NCI-H2227 (cell line): ENCODE data around the gene SMIM35.
A peak's percentile ranks its signal among the peaks of the same experiment; 100 is the strongest.

Experiments used
- DNase-seq: peaks from one replicate; lab custom pipeline; 2025; ENCODE audit not compliant: unreplicated experiment; lab: John Stamatoyannopoulos, UW

SMIM35 gene

GRCh38 chr11:118086913-118087768, at the start of gene SMIM35:
TSS of gene SMIM35 (minus strand) at chr11:118086963. CDS start at chr11:118086757, 206 bp downstream.
- DNase-seq, result peak; percentile 27

GRCh38 chr11:118136341-118136740, 49.6 kb upstream of the SMIM35 start:
- DNase-seq, result no peak

- DNase-seq, result no peak
Observed at GRCh38 chr11:118135796-118136165, 49.0 kb upstream of the SMIM35 start.

DNA sequence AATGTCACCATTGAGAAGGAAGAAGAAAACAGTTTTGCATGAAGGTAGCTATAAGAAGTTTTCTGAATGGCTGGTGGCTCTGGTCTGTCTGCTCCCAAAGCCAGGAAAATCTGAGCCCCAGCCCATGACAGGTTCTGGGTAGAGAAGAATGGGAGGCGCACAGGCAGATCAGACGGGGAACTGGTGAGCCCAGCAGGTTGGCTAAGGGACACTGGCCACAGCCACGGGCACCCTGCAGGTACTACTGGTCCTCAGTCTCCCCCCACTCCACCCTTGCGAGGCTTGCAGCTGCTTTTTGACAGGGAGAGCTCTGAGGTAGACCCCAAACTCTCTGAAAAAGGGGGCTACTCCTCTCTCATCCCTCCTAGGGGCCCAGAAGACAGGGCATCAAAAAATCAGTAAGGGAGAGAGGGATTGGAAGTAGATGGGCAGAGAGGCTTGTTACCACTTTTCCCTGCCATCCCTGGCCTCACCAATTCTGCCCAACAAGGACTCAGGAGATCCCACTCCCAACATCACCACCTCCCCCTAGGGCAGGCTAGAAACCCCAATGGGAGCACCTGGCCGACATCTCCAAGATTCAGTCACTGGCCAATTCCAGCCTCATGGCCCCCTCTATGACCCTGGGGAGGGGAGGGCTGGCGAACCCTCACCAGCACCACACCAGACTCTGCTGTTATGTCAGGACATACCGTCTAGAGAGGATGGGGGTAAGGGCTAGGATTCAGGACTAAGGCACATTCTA, 48.5 kb upstream of the SMIM35 start:
- DNase-seq, result no peak

GRCh38 chr11:118133816-118134215, 47.1 kb upstream of the SMIM35 start:
- no peak for DNase-seq

DNA sequence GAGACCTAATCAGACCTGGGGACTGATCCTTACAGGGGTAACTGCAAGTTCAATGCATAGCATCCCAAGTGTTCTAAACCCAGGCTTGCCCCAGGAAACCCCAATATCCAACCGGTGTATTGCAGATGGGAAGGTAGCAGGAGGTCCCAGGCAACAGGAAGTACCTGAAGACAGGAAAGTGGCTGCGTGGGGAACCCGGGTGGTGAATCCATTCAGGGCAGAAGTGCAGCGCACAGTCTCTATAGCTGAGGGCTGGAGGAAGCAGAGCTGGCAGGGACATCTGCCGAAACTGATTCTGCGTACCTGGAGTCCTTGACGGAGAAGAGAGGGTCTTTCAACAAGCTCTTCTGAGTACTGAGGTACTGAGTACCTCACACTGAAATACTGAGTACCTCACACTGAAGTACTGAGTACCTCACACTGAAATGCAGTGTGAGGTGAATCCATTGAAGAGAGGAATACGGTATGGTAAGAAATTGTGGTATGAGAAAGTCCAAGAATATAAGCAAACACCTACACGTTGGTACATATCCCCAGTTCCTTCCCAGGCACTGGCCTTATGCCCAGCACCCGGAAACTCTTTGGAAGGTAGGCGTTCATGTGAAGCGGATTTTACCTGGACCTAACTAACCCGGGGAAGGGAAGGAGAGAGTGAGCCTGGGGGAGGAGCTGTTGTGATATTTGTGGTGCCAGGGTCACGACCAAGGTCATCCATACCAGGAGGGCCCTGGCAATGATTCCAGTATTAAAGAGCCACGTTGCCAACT, 45.8 kb upstream of the SMIM35 start:
- no peak for DNase-seq

DNA sequence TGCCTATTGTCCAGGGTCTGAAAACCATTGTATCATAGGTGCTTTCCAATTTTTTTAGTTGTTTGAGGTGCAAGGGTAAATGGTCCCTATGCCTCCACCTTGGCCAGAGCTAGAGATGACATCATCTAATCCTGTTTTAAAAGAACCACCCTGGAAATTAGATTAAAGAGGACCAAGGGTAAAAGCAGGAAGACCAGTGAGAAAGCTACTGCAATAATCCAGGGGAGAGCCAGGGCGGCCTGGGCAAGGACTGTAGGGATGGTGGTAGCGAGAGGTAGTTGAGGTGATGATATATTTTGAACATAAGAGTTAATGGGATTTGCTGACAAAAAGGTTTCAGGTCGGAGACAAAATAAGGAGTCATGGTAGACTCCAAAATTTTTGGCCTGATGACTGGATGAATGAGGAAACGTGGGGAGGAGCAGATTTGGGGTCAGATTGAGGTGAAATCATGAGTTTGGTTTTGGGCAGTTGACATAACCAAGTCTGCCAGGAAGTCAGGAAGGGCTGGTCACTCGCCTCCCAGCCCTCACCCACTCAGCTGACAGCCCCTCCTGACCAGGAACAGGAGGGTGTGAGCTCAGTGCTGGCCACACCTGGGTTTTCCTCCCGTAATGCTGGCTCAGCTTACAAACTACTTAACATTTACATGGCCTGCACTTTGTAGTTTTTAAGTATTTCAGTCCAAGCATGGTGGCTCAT, 42.9 kb upstream of the SMIM35 start:
- no peak for DNase-seq

GRCh38 chr11:118128721-118129470, 42.1 kb upstream of the SMIM35 start:
- no peak for DNase-seq

DNA sequence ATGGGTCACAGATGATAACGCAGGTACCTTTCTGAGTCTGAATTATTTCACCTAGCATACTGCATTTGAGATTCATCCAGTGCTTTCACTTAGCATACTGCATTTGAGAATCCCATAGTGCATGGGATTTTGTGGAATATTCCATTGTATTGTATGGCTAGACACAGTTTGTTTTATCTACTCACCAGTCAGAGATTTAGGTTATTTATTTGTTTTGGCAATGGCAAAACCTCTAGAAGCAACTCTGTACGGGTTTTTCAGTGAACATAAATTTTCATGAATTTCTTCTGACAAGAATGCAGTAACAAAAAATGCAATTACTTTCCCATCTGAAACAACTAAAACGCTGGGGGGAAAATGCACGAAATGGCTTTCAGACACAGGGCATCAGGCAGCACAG, 41.5 kb upstream of the SMIM35 start:
- DNase-seq, result no peak

GRCh38 chr11:118126082-118126838, 39.5 kb upstream of the SMIM35 start:
- DNase-seq, result no peak

GRCh38 chr11:118124929-118125535, 38.3 kb upstream of the SMIM35 start:
- no peak for DNase-seq

DNA sequence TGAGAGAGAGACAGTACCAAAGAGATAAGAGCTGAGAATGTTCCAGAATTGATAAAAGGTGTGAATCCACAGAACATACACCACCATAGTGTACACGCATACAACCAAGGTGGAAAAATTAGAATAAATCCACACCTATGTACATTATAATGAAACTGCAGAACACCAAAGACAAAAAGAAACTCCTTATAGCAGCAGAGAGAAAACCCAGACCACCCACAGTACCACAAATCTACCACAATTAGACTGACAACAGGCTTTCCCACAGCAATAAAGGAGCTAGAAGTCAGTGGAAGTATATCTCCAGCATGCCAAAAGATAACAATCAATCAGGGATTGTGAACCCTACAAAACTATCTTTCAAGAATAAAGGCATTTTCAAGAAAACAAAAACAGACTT, 34.0 kb upstream of the SMIM35 start:
- DNase-seq, result no peak

DNA sequence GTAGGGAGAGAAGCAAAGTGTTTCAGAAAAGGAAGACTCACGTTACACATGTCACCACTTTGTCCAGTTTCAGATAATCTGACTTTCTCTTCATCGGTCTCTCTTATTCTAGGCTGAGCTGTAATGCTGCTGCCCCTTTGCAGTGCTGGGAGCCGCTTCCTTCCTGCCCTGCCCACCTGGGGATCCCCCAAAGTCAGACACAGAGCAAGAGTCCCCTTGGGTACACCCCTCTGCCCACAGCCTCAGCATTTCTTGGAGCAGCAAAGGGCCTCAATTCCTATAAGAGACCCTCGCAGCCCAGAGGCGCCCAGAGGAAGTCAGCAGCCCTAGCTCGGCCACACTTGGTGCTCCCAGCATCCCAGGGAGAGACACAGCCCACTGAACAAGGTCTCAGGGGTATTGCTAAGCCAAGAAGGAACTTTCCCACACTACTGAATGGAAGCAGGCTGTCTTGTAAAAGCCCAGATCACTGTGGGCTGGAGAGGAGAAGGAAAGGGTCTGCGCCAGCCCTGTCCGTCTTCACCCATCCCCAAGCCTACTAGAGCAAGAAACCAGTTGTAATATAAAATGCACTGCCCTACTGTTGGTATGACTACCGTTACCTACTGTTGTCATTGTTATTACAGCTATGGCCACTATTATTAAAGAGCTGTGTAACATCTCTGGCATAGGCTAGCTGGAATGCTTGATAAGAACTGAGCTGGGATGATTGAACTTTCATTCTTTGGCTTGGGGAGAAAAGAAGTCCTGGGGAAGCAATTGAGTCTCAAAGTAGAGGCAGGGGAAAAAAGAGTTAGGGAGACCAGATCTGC, 31.2 kb upstream of the SMIM35 start:
- DNase-seq, result no peak

- DNase-seq, result no peak
Observed at GRCh38 chr11:118115048-118115447, 28.3 kb upstream of the SMIM35 start.

GRCh38 chr11:118114266-118114665, 27.5 kb upstream of the SMIM35 start:
- DNase-seq, result no peak

GRCh38 chr11:118112711-118113430, 26.1 kb upstream of the SMIM35 start:
- DNase-seq, result no peak

GRCh38 chr11:118111744-118112035, 24.9 kb upstream of the SMIM35 start:
- DNase-seq, result no peak
